ENCODE results near the gene PSMD13.
A peak's percentile ranks its signal among the peaks of the same experiment; 100 is the strongest.

PSMD13 gene

GRCh38 chr11:204587-205109 lies 32.1 kb upstream of the PSMD13 start:
- DNase-seq, result no peak

- DNase-seq, result no peak
Observed at GRCh38 chr11:205221-206001, 31.4 kb upstream of the PSMD13 start.

GRCh38 chr11:206002-206384 lies 30.8 kb upstream of the PSMD13 start:
- no peak for DNase-seq

GRCh38 chr11:206526-207207 lies 30.1 kb upstream of the PSMD13 start:
- peak in 1 of 14 donors; percentile 58 for DNase-seq

GRCh38 chr11:207208-207862 lies 29.4 kb upstream of the PSMD13 start, which contains the start of the genes BET1L and RIC8A:
Gene BET1L (minus strand): TSS chr11:207399. CDS start chr11:207321, 78 bp downstream.
Gene RIC8A (plus strand): TSS chr11:207708. CDS start chr11:208855, 1,147 bp downstream.
- peak; percentile 76 to 98 (median 94) for DNase-seq

- DNase-seq, result peak in 1 of 14 donors; percentile 62
Observed at GRCh38 chr11:207863-208180, 29.0 kb upstream of the PSMD13 start.

- peak in 13 of 14 donors; percentile 26 to 82 (median 58) for DNase-seq
Observed at GRCh38 chr11:208181-208916, 28.4 kb upstream of the PSMD13 start.

GRCh38 chr11:208917-209260 lies 27.9 kb upstream of the PSMD13 start:
- peak in 2 of 14 donors; percentile 72 to 75 for DNase-seq

GRCh38 chr11:209275-210121 lies 27.3 kb upstream of the PSMD13 start:
- DNase-seq, result no peak

- DNase-seq, result no peak
Observed at GRCh38 chr11:210122-210802, 26.5 kb upstream of the PSMD13 start.

GRCh38 chr11:210803-211180 lies 26.0 kb upstream of the PSMD13 start:
- no peak for DNase-seq

GRCh38 chr11:211295-211694 lies 25.5 kb upstream of the PSMD13 start:
- no peak for DNase-seq

GRCh38 chr11:211741-212140 lies 25.0 kb upstream of the PSMD13 start:
- DNase-seq, result no peak

GRCh38 chr11:212150-213100 lies 24.4 kb upstream of the PSMD13 start:
- no peak for DNase-seq

GRCh38 chr11:213111-213510 lies 23.7 kb upstream of the PSMD13 start:
- DNase-seq, result no peak

GRCh38 chr11:214083-214482 lies 22.7 kb upstream of the PSMD13 start:
- DNase-seq, result no peak

GRCh38 chr11:215581-216037 lies 21.2 kb upstream of the PSMD13 start:
- no peak for DNase-seq

GRCh38 chr11:216081-216974 lies 20.4 kb upstream of the PSMD13 start:
- no peak for DNase-seq

GRCh38 chr11:217704-218103 lies 19.1 kb upstream of the PSMD13 start:
- no peak for DNase-seq

Measured in C1 segment of cervical spinal cord (tissue), 14 donors.